IMR-90 (cell line): Measurements from ENCODE around the gene KRTAP5-7.

Experiments
- BHLHE40 ChIP-seq: fragments of 150-350 bp; IDR thresholded peaks from 2 replicates; pipeline ENCODE4 v1.6.1; 2016; ENCODE audit warnings: mild to moderate bottlenecking, low read depth, low read length
- CEBPB ChIP-seq: IDR thresholded peaks from 2 replicates; pipeline ENCODE4 v1.6.1; 2012; ENCODE audit warnings: low read depth, low read length, improper control_type of control experiment
- MAZ ChIP-seq: IDR thresholded peaks from 2 replicates; pipeline ENCODE4 v1.6.1; 2012; ENCODE audit warnings: low read depth, mild to moderate bottlenecking, low read length, improper control_type of control experiment, moderate library complexity, borderline replicate concordance
- POLR2A ChIP-seq: IDR thresholded peaks from 2 replicates; pipeline ENCODE4 v1.6.1; 2012; ENCODE audit warnings: mild to moderate bottlenecking, low read depth, low read length
- RCOR1 ChIP-seq: IDR thresholded peaks from 2 replicates; pipeline ENCODE4 v1.6.1; 2012; ENCODE audit warnings: mild to moderate bottlenecking, low read length, improper control_type of control experiment; ENCODE audit not compliant: insufficient replicate concordance
- RFX5 ChIP-seq: IDR thresholded peaks from 2 replicates; pipeline ENCODE4 v1.8.0; 2012; ENCODE audit warnings: low read depth, mild to moderate bottlenecking, low read length, moderate library complexity
- TF ChIP-seq, protein P1 (sequence below): conservative IDR thresholded peaks from 2 replicates; pipeline ENCODE4 v1.5.1; 2012; ENCODE audit warnings: mild to moderate bottlenecking, low read depth, low read length, improper control_type of control experiment

DNA sequence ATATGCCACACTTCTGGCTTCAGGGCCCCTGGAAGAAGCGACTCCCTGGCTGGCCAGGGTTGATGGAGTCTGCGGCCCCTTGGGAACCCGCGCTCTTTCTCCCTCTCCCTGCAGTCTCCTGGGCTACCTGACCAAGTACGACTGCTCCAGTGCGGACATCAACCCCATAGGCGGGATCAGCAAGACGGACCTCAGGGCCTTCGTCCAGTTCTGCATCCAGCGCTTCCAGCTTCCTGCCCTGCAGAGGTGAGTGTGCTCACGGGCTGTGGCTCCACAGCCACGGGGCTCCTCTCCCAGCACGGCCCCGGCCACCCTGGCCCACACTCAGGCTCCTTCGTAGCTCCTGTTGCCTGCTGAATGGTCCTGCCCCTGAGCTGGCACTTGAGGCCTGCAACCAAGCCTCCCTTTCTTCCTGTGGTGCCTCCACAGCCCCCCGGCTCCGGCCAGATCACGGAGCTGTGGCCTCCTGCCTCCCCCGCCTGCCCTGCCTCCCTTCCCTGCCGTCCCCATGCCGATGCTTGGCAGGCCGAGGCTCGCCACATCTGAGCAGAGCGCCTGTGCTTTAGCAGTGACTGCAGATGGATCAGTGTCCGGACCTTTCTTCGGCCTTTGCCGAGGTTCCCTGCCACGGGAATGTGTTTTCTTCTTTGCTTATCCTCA lies 36.2 kb upstream of the KRTAP5-7 start:
- TF ChIP-seq POLR2A (no peak), RCOR1 (no peak), MAZ (no peak), BHLHE40 (no peak), RFX5 (no peak), CEBPB (no peak)
- TF ChIP-seq, protein P1, sequence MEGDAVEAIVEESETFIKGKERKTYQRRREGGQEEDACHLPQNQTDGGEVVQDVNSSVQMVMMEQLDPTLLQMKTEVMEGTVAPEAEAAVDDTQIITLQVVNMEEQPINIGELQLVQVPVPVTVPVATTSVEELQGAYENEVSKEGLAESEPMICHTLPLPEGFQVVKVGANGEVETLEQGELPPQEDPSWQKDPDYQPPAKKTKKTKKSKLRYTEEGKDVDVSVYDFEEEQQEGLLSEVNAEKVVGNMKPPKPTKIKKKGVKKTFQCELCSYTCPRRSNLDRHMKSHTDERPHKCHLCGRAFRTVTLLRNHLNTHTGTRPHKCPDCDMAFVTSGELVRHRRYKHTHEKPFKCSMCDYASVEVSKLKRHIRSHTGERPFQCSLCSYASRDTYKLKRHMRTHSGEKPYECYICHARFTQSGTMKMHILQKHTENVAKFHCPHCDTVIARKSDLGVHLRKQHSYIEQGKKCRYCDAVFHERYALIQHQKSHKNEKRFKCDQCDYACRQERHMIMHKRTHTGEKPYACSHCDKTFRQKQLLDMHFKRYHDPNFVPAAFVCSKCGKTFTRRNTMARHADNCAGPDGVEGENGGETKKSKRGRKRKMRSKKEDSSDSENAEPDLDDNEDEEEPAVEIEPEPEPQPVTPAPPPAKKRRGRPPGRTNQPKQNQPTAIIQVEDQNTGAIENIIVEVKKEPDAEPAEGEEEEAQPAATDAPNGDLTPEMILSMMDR, result no peak
